ENCODE data around the gene REPIN1. TPM values are rescaled to one million over a fixed set of nuclear protein-coding genes. Genes with fewer than 3 reads are reported as not detected.

REPIN1 gene
- total RNA-seq, 3 donors from 2014 or later (not counting 1 experiment from before 2014, with no cell fraction given) = 58.9 to 79.4 (median 76.5) TPM

GRCh38 chr7:150389532-150389816, 20.9 kb downstream of the REPIN1 start:
- H3K9me3 ChIP-seq (ENCODE audit: control insufficient read depth, insufficient read depth, low read length) = no peaks in the 10 kb centered on the region
- WGBS (ENCODE audit: insufficient coverage) = 58% methylated on average over 3 of the region's 5 CpGs
- DNase-seq (no peak), ATAC-seq (no peak)
- intact Hi-C loops (cut with micrococcal nuclease) = no loop called here
- H3K27ac Mint-ChIP-seq = no peak overlapping the region
- H3K27me3 ChIP-seq (ENCODE audit: control insufficient read depth, insufficient read depth, low read length) = no peaks in the 10 kb centered on the region
- H3K27ac ChIP-seq (ENCODE audit: low read length) = no peak overlapping the region
- H3K9me3 Mint-ChIP-seq = no peaks in the 10 kb centered on the region
- H3K4me1 Mint-ChIP-seq = no peaks in the 10 kb centered on the region
- TF ChIP-seq CTCF (IDR thresholded peaks at IDR 0.05) = no peak
- H3K27me3 Mint-ChIP-seq (ENCODE audit: low read depth in 2 of 2) = no peaks in the 10 kb centered on the region
- H3K36me3 ChIP-seq (ENCODE audit: control insufficient read depth, insufficient read depth, low read length) = no peaks in the 10 kb centered on the region
- H3K36me3 Mint-ChIP-seq = no peaks in the 10 kb centered on the region
- H3K4me3 ChIP-seq (ENCODE audit: low read length) = no peak overlapping the region
- no peak overlapping the region for H3K4me3 Mint-ChIP-seq
- no peaks in the 10 kb centered on the region for H3K4me1 ChIP-seq (ENCODE audit: control insufficient read depth, insufficient read depth, low read length)

- Mint-ChIP-seq H3K36me3 (no peaks in the 10 kb centered on the region), H3K4me1 (no peaks in the 10 kb centered on the region), H3K9me3 (no peaks in the 10 kb centered on the region), H3K27me3 (ENCODE audit: low read depth in 2 of 2) (no peaks in the 10 kb centered on the region), H3K27ac (no peak overlapping the region), H3K4me3 (no peak overlapping the region)
- Histone ChIP-seq H3K4me3 (ENCODE audit: low read length) (no peak overlapping the region), H3K9me3 (ENCODE audit: control insufficient read depth, insufficient read depth, low read length) (no peaks in the 10 kb centered on the region), H3K4me1 (ENCODE audit: control insufficient read depth, insufficient read depth, low read length) (no peaks in the 10 kb centered on the region), H3K27me3 (ENCODE audit: control insufficient read depth, insufficient read depth, low read length) (no peaks in the 10 kb centered on the region), H3K36me3 (ENCODE audit: control insufficient read depth, insufficient read depth, low read length) (no peaks in the 10 kb centered on the region), H3K27ac (ENCODE audit: low read length) (no peak overlapping the region)
- DNase-seq (no peak), ATAC-seq (no peak)
- no peak for TF ChIP-seq CTCF (IDR thresholded peaks at IDR 0.05)
- intact Hi-C loops (cut with micrococcal nuclease) = no loop called here
- WGBS (ENCODE audit: insufficient coverage) = 100% methylated on average over 7 of the region's 7 CpGs
Measured at GRCh38 chr7:150390205-150390604, 21.6 kb downstream of the REPIN1 start.

- H3K27ac Mint-ChIP-seq = no peak overlapping the region
- intact Hi-C loops (cut with micrococcal nuclease) = no loop called here
- H3K4me1 Mint-ChIP-seq = no peaks in the 10 kb centered on the region
Measured at GRCh38 chr7:150393325-150393724, 24.7 kb downstream of the REPIN1 start.

More at GRCh38 chr7:150393325-150393724, 24.7 kb downstream of the REPIN1 start:
- no peaks in the 10 kb centered on the region for H3K9me3 Mint-ChIP-seq
- H3K9me3 ChIP-seq (ENCODE audit: control insufficient read depth, insufficient read depth, low read length) = no peaks in the 10 kb centered on the region
- H3K4me1 ChIP-seq (ENCODE audit: control insufficient read depth, insufficient read depth, low read length) = no peaks in the 10 kb centered on the region
- no peaks in the 10 kb centered on the region for H3K36me3 Mint-ChIP-seq
- DNase-seq (no peak), ATAC-seq (no peak)
- no peak overlapping the region for H3K4me3 ChIP-seq (ENCODE audit: low read length)
- TF ChIP-seq CTCF (IDR thresholded peaks at IDR 0.05) = no peak
- no peaks in the 10 kb centered on the region for H3K27me3 Mint-ChIP-seq (ENCODE audit: low read depth in 2 of 2)
- H3K36me3 ChIP-seq (ENCODE audit: control insufficient read depth, insufficient read depth, low read length) = no peaks in the 10 kb centered on the region
- H3K27me3 ChIP-seq (ENCODE audit: control insufficient read depth, insufficient read depth, low read length) = no peaks in the 10 kb centered on the region
- H3K4me3 Mint-ChIP-seq = no peak overlapping the region
- WGBS (ENCODE audit: insufficient coverage) = 94% methylated on average over 3 of the region's 3 CpGs
- no peak overlapping the region for H3K27ac ChIP-seq (ENCODE audit: low read length)

Data from natural killer cell (primary cell).